WTC11 (cell line): ENCODE data around the gene ZMYND8. TPM values are rescaled to one million over a fixed set of nuclear protein-coding genes. Genes with fewer than 3 reads are reported as not detected.

Experiments used
- ATAC-seq: fragments of 200-7000 bp; cut with Tn5 transposase; 2 replicates; pipeline ENCODE4 v1.10.0; 2021; ENCODE audit warnings: mild to moderate bottlenecking, moderate library complexity
- CTCF ChIA-PET: fragments of 300-600 bp; sonication (Branson Sonifier 250); formaldehyde crosslinking; loops from one replicate; lab custom pipeline; 2021; ENCODE audit warnings: antibody characterized with exemption; lab: Charles Lee
- POLR2A ChIA-PET: fragments of 350-600 bp; sonication (Branson Sonifier 250); formaldehyde crosslinking; loops from one replicate; lab custom pipeline; 2021; ENCODE audit warnings: antibody characterized with exemption; lab: Charles Lee
- DNase-seq: peaks from one replicate; pipeline ENCODE4 v3.0.0; 2021; ENCODE audit warnings: low spot score
- H3K27ac Mint-ChIP-seq: 2 replicates; pipeline ENCODE4 v1.8.0; 2021; ENCODE audit warnings: mixed read lengths
- H3K27me3 Mint-ChIP-seq: 2 replicates; pipeline ENCODE4 v1.8.0; 2021; ENCODE audit warnings: low read depth, mild to moderate bottlenecking, moderate library complexity, mixed read lengths
- H3K36me3 Mint-ChIP-seq: 2 replicates; pipeline ENCODE4 v1.8.0; 2021; ENCODE audit warnings: mixed read lengths
- H3K4me1 Mint-ChIP-seq: 2 replicates; pipeline ENCODE4 v1.8.0; 2022; ENCODE audit warnings: mixed read lengths
- H3K4me3 Mint-ChIP-seq: 2 replicates; pipeline ENCODE4 v1.8.0; 2021; ENCODE audit warnings: mild to moderate bottlenecking, moderate library complexity, mixed read lengths
- H3K9me3 Mint-ChIP-seq: 2 replicates; pipeline ENCODE4 v1.8.0; 2021; ENCODE audit warnings: mixed read lengths
- CREB1 ChIP-seq: sonication (generic); formaldehyde crosslinking; IDR thresholded peaks from 2 replicates; pipeline ENCODE4 v1.8.0; 2023; ENCODE audit warnings: mild to moderate bottlenecking, missing genetic modification reagents
- FOXJ3 ChIP-seq: sonication (generic); formaldehyde crosslinking; IDR thresholded peaks from 2 replicates; pipeline ENCODE4 v1.9.0; 2021; ENCODE audit warnings: missing genetic modification reagents, mild to moderate bottlenecking, borderline replicate concordance
- HMGA2 ChIP-seq: fragments of 250-450 bp; sonication (Bioruptor Pico); IDR thresholded peaks from 2 replicates; pipeline ENCODE4 v1.4.0; 2021; ENCODE audit warnings: mild to moderate bottlenecking, moderate library complexity
- IRF2 ChIP-seq: sonication (generic); formaldehyde crosslinking; IDR thresholded peaks from 2 replicates; pipeline ENCODE4 v1.8.0; 2022; ENCODE audit warnings: low read depth, missing genetic modification reagents, borderline replicate concordance
- KAT7 ChIP-seq: sonication (generic); formaldehyde crosslinking; IDR thresholded peaks from 2 replicates; pipeline ENCODE4 v1.8.1; 2023; ENCODE audit warnings: missing genetic modification reagents, mild to moderate bottlenecking, borderline replicate concordance
- NFATC4 ChIP-seq: fragments of 250-450 bp; sonication (Bioruptor Pico); IDR thresholded peaks from 2 replicates; pipeline ENCODE4 v1.9.0; 2021; ENCODE audit warnings: mild to moderate bottlenecking
- NR1H2 ChIP-seq: sonication (generic); formaldehyde crosslinking; IDR thresholded peaks from 2 replicates; pipeline ENCODE4 v1.9.0; 2021; ENCODE audit warnings: mild to moderate bottlenecking, moderate library complexity, missing genetic modification reagents
- PREB ChIP-seq: sonication (generic); formaldehyde crosslinking; IDR thresholded peaks from 2 replicates; pipeline ENCODE4 v1.8.1; 2022; ENCODE audit warnings: mild to moderate bottlenecking, missing genetic modification reagents, moderate library complexity, borderline replicate concordance
- RELA ChIP-seq: sonication (generic); formaldehyde crosslinking; IDR thresholded peaks from 2 replicates; pipeline ENCODE4 v1.8.1; 2022; ENCODE audit warnings: missing genetic modification reagents, mild to moderate bottlenecking, borderline replicate concordance
- SP1 ChIP-seq: sonication (generic); formaldehyde crosslinking; conservative IDR thresholded peaks from 2 replicates; pipeline ENCODE4 v1.8.1; 2022; ENCODE audit warnings: missing genetic modification reagents
- TCF7 ChIP-seq: sonication (generic); formaldehyde crosslinking; IDR thresholded peaks from 2 replicates; pipeline ENCODE4 v1.8.0; 2022; ENCODE audit warnings: mild to moderate bottlenecking, low read depth, missing genetic modification reagents, moderate library complexity
- ZNF219 ChIP-seq: sonication (generic); formaldehyde crosslinking; IDR thresholded peaks from 2 replicates; pipeline ENCODE4 v1.8.0; 2023; ENCODE audit warnings: missing genetic modification reagents, mild to moderate bottlenecking, borderline replicate concordance
- ZNF396 ChIP-seq: fragments of 250-450 bp; sonication (Bioruptor Pico); IDR thresholded peaks from 2 replicates; pipeline ENCODE4 v1.8.0; 2021; ENCODE audit warnings: mild to moderate bottlenecking, moderate library complexity, borderline replicate concordance
- ZNF423 ChIP-seq: fragments of 250-450 bp; sonication (Bioruptor Pico); IDR thresholded peaks from 2 replicates; pipeline ENCODE4 v2.1.2; 2022; ENCODE audit warnings: mild to moderate bottlenecking, moderate library complexity
- ZSCAN18 ChIP-seq: fragments of 250-450 bp; sonication (Bioruptor Pico); IDR thresholded peaks from 2 replicates; pipeline ENCODE4 v2.1.2; 2022; ENCODE audit warnings: mild to moderate bottlenecking, moderate library complexity
- total RNA-seq: library from RNA; stranded (reverse); gene quantifications from 3 replicates; pipeline ENCODE4 v1.2.3, GENCODE V29; 2021
- TF ChIP-seq, protein P1 (sequence below): sonication (generic); formaldehyde crosslinking; IDR thresholded peaks from 2 replicates; pipeline ENCODE4 v1.8.0; 2022; ENCODE audit warnings: missing genetic modification reagents
- TF ChIP-seq, protein P2 (sequence below): sonication (generic); formaldehyde crosslinking; IDR thresholded peaks from 2 replicates; pipeline ENCODE4 v1.8.0; 2022; ENCODE audit warnings: mild to moderate bottlenecking, missing genetic modification reagents
- TF ChIP-seq, protein P3 (sequence below): sonication (generic); formaldehyde crosslinking; IDR thresholded peaks from 2 replicates; pipeline ENCODE4 v1.8.1; 2023; ENCODE audit warnings: mild to moderate bottlenecking, moderate library complexity, missing genetic modification reagents
- TF ChIP-seq, protein P4 (sequence below): fragments of 250-450 bp; sonication (Bioruptor Pico); conservative IDR thresholded peaks from 2 replicates; pipeline ENCODE4 v1.9.0; 2021; ENCODE audit warnings: mild to moderate bottlenecking

The ZMYND8 gene
- total RNA-seq, 1 experiment from 2014 or later, result 114 TPM

DNA sequence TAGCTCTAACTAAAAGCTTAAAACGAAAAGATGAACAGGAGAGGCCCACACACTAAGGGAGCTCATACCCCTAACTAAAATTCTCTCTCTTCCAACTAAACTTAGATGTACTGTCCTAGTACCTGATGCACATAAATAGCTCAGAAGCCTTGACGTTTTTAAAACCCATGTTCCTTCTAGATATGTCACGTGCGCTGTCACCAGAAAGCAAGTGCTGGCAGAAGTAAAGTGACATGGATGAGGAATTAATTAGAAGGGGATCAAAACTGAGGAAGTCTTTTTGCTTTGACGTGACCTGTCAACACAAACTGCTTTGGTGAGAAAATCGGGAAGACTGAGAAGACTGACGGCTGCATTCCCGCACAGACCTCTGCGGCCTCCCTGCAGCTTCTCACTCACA lies 142.5 kb downstream of the ZMYND8 start:
- Mint-ChIP-seq H3K36me3 (peaks cover 47% of the 10 kb centered on the region), H3K4me1 (peaks cover 3% of the 10 kb centered on the region; the same call in 1 of the 2 replicates), H3K9me3 (no peaks in the 10 kb centered on the region), H3K27ac (no peak overlapping the region), H3K4me3 (no peak overlapping the region), H3K27me3 (no peaks in the 10 kb centered on the region)
- TF ChIP-seq IRF2 (CRISPR knock-in tag), result no peak
- TF ChIP-seq SP1 (CRISPR knock-in tag), result no peak
- TF ChIP-seq NR1H2, result no peak
- TF ChIP-seq KAT7, result no peak
- TF ChIP-seq FOXJ3, result no peak
- TF ChIP-seq ZNF219 (CRISPR knock-in tag), result no peak
- TF ChIP-seq TCF7 (CRISPR knock-in tag), result no peak
- TF ChIP-seq PREB (CRISPR knock-in tag), result no peak
- no peak for TF ChIP-seq NFATC4
- DNase-seq (no peak), ATAC-seq (no peak)
- POLR2A ChIA-PET, result no interaction called here
- CTCF ChIA-PET, result interaction anchor here (0.9 to 1.0 kb wide), 2 partner anchors 8 to 198 kb away, joined by 3 to 4 read pairs; no protein-coding TSS in a partner anchor

DNA sequence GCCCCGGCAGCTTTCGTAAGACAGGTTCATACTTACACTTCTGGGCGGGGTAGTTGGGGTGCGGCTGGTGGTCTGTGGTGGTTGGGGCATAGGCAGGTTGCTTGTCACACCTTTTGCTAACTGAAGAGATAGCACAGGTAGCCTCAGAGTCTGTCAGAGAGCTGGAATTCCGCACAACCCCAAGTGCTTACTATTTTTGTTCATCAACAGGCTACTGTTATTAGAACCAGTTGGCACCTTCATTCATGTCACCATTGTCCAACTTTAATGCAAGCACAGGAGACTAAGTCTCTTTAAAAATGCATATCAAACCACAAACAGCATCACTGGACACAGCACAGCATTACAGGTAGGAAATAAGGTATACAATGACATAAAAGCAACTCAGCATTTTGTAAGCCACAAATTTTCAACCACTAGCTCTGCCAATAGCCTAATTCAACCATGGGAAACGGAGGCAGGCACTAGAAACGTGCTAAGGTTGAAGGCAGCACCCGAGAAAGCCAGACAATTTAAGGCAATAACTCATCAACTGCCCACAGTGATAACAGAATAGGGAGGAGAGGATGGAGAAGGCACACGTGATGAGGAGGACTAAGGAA lies 143.8 kb downstream of the ZMYND8 start:
- no peak for ATAC-seq
- Mint-ChIP-seq H3K36me3 (peaks cover 44% of the 10 kb centered on the region), H3K9me3 (no peaks in the 10 kb centered on the region), H3K4me3 (no peak overlapping the region), H3K27me3 (no peaks in the 10 kb centered on the region), H3K27ac (no peak overlapping the region), H3K4me1 (peaks cover 3% of the 10 kb centered on the region; the same call in 1 of the 2 replicates)
- ChIA-PET POLR2A (no interaction called here), CTCF (no interaction called here)
- no peak for DNase-seq
- no peak for TF ChIP-seq ZNF423
- TF ChIP-seq RELA (CRISPR knock-in tag), result no peak
- TF ChIP-seq ZSCAN18, result no peak
- TF ChIP-seq, protein P1, sequence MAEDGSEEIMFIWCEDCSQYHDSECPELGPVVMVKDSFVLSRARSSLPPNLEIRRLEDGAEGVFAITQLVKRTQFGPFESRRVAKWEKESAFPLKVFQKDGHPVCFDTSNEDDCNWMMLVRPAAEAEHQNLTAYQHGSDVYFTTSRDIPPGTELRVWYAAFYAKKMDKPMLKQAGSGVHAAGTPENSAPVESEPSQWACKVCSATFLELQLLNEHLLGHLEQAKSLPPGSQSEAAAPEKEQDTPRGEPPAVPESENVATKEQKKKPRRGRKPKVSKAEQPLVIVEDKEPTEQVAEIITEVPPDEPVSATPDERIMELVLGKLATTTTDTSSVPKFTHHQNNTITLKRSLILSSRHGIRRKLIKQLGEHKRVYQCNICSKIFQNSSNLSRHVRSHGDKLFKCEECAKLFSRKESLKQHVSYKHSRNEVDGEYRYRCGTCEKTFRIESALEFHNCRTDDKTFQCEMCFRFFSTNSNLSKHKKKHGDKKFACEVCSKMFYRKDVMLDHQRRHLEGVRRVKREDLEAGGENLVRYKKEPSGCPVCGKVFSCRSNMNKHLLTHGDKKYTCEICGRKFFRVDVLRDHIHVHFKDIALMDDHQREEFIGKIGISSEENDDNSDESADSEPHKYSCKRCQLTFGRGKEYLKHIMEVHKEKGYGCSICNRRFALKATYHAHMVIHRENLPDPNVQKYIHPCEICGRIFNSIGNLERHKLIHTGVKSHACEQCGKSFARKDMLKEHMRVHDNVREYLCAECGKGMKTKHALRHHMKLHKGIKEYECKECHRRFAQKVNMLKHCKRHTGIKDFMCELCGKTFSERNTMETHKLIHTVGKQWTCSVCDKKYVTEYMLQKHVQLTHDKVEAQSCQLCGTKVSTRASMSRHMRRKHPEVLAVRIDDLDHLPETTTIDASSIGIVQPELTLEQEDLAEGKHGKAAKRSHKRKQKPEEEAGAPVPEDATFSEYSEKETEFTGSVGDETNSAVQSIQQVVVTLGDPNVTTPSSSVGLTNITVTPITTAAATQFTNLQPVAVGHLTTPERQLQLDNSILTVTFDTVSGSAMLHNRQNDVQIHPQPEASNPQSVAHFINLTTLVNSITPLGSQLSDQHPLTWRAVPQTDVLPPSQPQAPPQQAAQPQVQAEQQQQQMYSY (CRISPR knock-in tag), result no peak
- TF ChIP-seq, protein P2, sequence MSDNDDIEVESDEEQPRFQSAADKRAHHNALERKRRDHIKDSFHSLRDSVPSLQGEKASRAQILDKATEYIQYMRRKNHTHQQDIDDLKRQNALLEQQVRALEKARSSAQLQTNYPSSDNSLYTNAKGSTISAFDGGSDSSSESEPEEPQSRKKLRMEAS (CRISPR knock-in tag), result no peak
- no peak for TF ChIP-seq IRF2 (CRISPR knock-in tag)
- TF ChIP-seq HMGA2 (CRISPR knock-in tag), result no peak
- TF ChIP-seq, protein P3, sequence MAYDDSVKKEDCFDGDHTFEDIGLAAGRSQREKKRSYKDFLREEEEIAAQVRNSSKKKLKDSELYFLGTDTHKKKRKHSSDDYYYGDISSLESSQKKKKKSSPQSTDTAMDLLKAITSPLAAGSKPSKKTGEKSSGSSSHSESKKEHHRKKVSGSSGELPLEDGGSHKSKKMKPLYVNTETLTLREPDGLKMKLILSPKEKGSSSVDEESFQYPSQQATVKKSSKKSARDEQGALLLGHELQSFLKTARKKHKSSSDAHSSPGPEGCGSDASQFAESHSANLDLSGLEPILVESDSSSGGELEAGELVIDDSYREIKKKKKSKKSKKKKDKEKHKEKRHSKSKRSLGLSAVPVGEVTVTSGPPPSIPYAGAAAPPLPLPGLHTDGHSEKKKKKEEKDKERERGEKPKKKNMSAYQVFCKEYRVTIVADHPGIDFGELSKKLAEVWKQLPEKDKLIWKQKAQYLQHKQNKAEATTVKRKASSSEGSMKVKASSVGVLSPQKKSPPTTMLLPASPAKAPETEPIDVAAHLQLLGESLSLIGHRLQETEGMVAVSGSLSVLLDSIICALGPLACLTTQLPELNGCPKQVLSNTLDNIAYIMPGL (CRISPR knock-in tag), result no peak
- TF ChIP-seq CREB1, result no peak
- TF ChIP-seq, protein P4, sequence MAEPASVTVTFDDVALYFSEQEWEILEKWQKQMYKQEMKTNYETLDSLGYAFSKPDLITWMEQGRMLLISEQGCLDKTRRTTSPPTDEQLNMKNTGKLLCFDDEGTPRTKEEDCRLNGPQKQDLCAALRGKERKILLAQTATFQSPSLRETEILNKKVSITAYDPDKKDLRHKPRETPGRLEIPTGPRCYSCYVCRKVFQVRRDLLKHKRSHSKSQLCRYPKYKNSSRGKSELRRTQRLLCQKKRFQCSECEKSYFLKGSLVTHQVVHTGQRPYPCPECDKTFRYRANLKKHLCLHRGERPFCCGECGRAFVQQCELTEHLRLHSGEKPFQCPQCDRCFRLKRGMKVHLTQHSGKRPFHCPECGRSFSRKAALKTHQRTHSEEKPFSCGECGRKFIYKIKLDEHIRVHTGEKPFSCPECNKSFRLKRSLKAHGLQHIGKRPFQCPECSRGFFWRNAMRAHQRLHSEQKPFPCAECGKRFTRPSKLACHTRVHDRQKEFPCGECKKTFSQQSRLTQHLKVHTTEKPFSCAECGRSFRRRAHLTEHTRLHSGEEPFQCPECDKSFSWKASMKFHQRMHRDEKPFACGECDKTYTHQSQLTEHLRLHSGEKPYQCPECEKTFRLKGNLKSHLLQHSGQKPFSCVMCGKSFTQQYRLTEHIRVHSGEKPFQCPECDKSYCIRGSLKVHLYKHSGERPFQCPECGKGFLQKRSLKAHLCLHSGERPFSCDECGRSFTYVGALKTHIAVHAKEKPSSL (CRISPR knock-in tag), result no peak
- TF ChIP-seq ZNF396, result no peak
